Left ventricle myocardium inferior (tissue), 1 donor: ENCODE measurements around the gene ERG. TPM values are rescaled to one million over a fixed set of nuclear protein-coding genes. Genes with fewer than 3 reads are reported as not detected.

Source experiments
- DNase-seq: peaks from one replicate; pipeline ENCODE4 v3.0.0-alpha.2; 2020
- H3K27ac ChIP-seq: fragments of 200-600 bp; replicated peaks from 2 replicates; pipeline ENCODE4 v1.8.0; 2021
- H3K27me3 ChIP-seq: fragments of 200-600 bp; 2 replicates; pipeline ENCODE4 v1.8.0; 2021; ENCODE audit warnings: low read depth
- H3K36me3 ChIP-seq: fragments of 200-600 bp; 2 replicates; pipeline ENCODE4 v1.8.0; 2021
- H3K4me1 ChIP-seq: fragments of 200-600 bp; 2 replicates; pipeline ENCODE4 v1.8.0; 2021
- H3K4me3 ChIP-seq: fragments of 200-600 bp; 2 replicates; pipeline ENCODE4 v1.8.0; 2021; ENCODE audit warnings: mild to moderate bottlenecking, moderate library complexity
- H3K9me3 ChIP-seq: fragments of 200-600 bp; replicated peaks from 2 replicates; pipeline ENCODE4 v1.8.0; 2021
- CTCF ChIP-seq: fragments of 200-600 bp; IDR thresholded peaks from 2 replicates; pipeline ENCODE4 v1.8.0; 2021; ENCODE audit warnings: antibody characterized with exemption, mild to moderate bottlenecking, borderline replicate concordance
- intact Hi-C: fragments of 100-400 bp; cut with micrococcal nuclease; formaldehyde crosslinking; loops from one replicate; pipeline ENCODE4 v1.11.0; 2022
- total RNA-seq: library from RNA; stranded (reverse); fragmentation: NEBNext Ultra II Directional; extraction: Animal tissue kit (Norgen Biotek cat#: 25700); gene quantifications from one replicate; pipeline ENCODE4 v1.2.1, GENCODE V29; 2021
- donor health status: DM: no; HTN: yes; CAD: no; lungs with severe emphysema.

Gene ERG
- total RNA-seq, 1 donor from 2014 or later = 17.3 TPM

- no peak overlapping the region for H3K4me3 ChIP-seq
- DNase-seq = peak; percentile 34
- H3K36me3 ChIP-seq = no peaks in the 10 kb centered on the region
- intact Hi-C loops = no loop called here
- H3K9me3 ChIP-seq = no peaks in the 10 kb centered on the region
- no peaks in the 10 kb centered on the region for H3K4me1 ChIP-seq
- H3K27me3 ChIP-seq = no peaks in the 10 kb centered on the region
- peak; percentile 48 for TF ChIP-seq CTCF
- no peak overlapping the region for H3K27ac ChIP-seq
Measured at GRCh38 chr21:38333301-38334272, 164.7 kb downstream of the ERG start.

DNA sequence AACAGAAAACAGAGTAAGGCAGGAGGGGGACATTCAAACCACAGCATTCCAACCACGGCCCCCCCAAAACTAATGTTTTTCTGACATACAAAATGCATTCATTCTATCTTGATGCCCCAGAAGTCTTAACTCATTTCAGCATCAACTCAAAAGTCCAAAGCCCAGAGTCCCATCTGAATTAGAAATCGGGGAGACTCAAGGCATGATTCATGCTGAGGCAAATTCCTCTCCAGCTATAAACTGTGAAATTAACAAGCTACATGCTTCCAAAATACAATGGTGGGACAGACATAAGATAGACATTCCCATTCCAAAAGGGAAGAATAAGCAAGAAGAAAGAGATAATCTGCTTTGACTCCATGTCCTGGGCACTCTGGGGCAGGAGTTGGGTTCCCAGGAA is 167.6 kb downstream of the ERG start:
- no peak for TF ChIP-seq CTCF
- intact Hi-C loops = no loop called here

More for the DNA sequence above, 167.6 kb downstream of the ERG start:
- H3K27ac ChIP-seq = no peak overlapping the region
- no peak overlapping the region for H3K4me3 ChIP-seq
- H3K4me1 ChIP-seq = peaks cover 7% of the 10 kb centered on the region
- no peaks in the 10 kb centered on the region for H3K36me3 ChIP-seq
- no peak for DNase-seq
- no peaks in the 10 kb centered on the region for H3K9me3 ChIP-seq
- H3K27me3 ChIP-seq = peaks cover 2% of the 10 kb centered on the region

Other genes with a start within 250 kb of the ERG start
- 0.30 TPM for gene KCNJ15, start 241.5 kb downstream of the ERG start, total RNA-seq